GM23248 (cell line): ENCODE results near the gene SLX4IP. TPM values are rescaled to one million over a fixed set of nuclear protein-coding genes. Genes with fewer than 3 reads are reported as not detected.

Experiments
- DNase-seq: peaks from one replicate; pipeline ENCODE4 v3.0.0-alpha.2; 2015
- H2AFZ ChIP-seq: fragments of 200-600 bp; sonication (generic); 2 replicates; pipeline ENCODE4 v1.6.1; 2016; ENCODE audit warnings: antibody characterized with exemption
- H3F3A ChIP-seq: fragments of 200-600 bp; sonication (generic); 2 replicates; pipeline ENCODE4 v1.6.1; 2016; ENCODE audit warnings: mild to moderate bottlenecking, antibody characterized with exemption, mixed run types; ENCODE audit not compliant: insufficient read depth
- H3K27ac ChIP-seq: fragments of 200-600 bp; sonication (generic); 2 replicates; pipeline ENCODE4 v1.5.1; 2016; ENCODE audit warnings: mild to moderate bottlenecking
- H3K27me3 ChIP-seq: fragments of 200-600 bp; sonication (generic); replicated peaks from 2 replicates; pipeline ENCODE4 v1.6.1; 2016; ENCODE audit warnings: mild to moderate bottlenecking; ENCODE audit not compliant: insufficient read depth
- H3K36me3 ChIP-seq: fragments of 200-600 bp; sonication (generic); 2 replicates; pipeline ENCODE4 v1.6.1; 2016; ENCODE audit warnings: low read depth, mild to moderate bottlenecking
- H3K4me1 ChIP-seq: fragments of 200-600 bp; sonication (generic); 2 replicates; pipeline ENCODE4 v1.6.1; 2016; ENCODE audit warnings: mild to moderate bottlenecking; ENCODE audit not compliant: insufficient read depth
- H3K4me2 ChIP-seq: fragments of 200-600 bp; sonication (generic); one replicate; pipeline ENCODE4 v1.6.1; 2016; ENCODE audit warnings: mild to moderate bottlenecking; ENCODE audit not compliant: unreplicated experiment
- H3K4me3 ChIP-seq: fragments of 200-600 bp; sonication (generic); 2 replicates; pipeline ENCODE4 v1.5.1; 2016; ENCODE audit warnings: mild to moderate bottlenecking
- H3K79me2 ChIP-seq: fragments of 200-600 bp; sonication (generic); 2 replicates; pipeline ENCODE4 v1.6.1; 2016; ENCODE audit warnings: mild to moderate bottlenecking; ENCODE audit not compliant: insufficient read depth
- H3K9ac ChIP-seq: fragments of 200-600 bp; sonication (generic); 2 replicates; pipeline ENCODE4 v1.6.1; 2016; ENCODE audit warnings: mild to moderate bottlenecking
- H3K9me2 ChIP-seq: fragments of 200-600 bp; sonication (generic); 2 replicates; pipeline ENCODE4 v1.6.1; 2016; ENCODE audit warnings: mixed run types, mild to moderate bottlenecking, moderate library complexity; ENCODE audit not compliant: insufficient read depth
- H3K9me3 ChIP-seq: fragments of 200-600 bp; sonication (generic); one replicate; pipeline ENCODE4 v1.6.1; 2017; ENCODE audit warnings: low read depth
- H4K20me1 ChIP-seq: fragments of 200-600 bp; sonication (generic); 2 replicates; pipeline ENCODE4 v1.6.0; 2016; ENCODE audit not compliant: insufficient read depth
- EZH2 ChIP-seq: fragments of 200-600 bp; sonication (generic); IDR thresholded peaks from 2 replicates; pipeline ENCODE4 v1.6.1; 2018; ENCODE audit warnings: antibody characterized with exemption, mild to moderate bottlenecking; ENCODE audit not compliant: insufficient read depth, poor library complexity, severe bottlenecking
- EZH2phosphoT487 ChIP-seq: fragments of 200-600 bp; sonication (generic); IDR thresholded peaks from 2 replicates; pipeline ENCODE4 v1.6.1; 2018; ENCODE audit warnings: antibody characterized with exemption, moderate library complexity, mild to moderate bottlenecking, low read depth; ENCODE audit not compliant: insufficient read depth
- WGBS, 2 experiments: methylation state at CpG; one replicate each; pipeline ENCODE4 v1.1.6; 2015 to 2017; ENCODE audit warnings: low lambda C conversion rate in 2 of 2, low coverage in 1 of 2; ENCODE audit errors: missing lambda C conversion rate in 2 of 2; 5-methylcytosine and 5-hydroxymethylcytosine counted together
- in situ Hi-C: fragments of 300-500 bp; cut with MboI; formaldehyde crosslinking; loops from 2 replicates; pipeline ENCODE4 v1.15.0; 2020
- polyA plus RNA-seq: library from polyadenylated mRNA; unstranded; fragments of >200 nt; fragmentation: Nextera tagmentation; extraction: Ambion mirVana; gene quantifications from 2 replicates; pipeline ENCODE4 v1.2.1, GENCODE V29; 2016
- total RNA-seq: library from RNA; depleted of rRNA; stranded (reverse); fragments of >200 nt; shearing (Covaris generic); gene quantifications from 2 replicates; pipeline ENCODE4 v1.2.3, GENCODE V29; 2014

Gene SLX4IP
- total and polyA plus RNA-seq, 2 experiments from 2014 or later, result 3.7 to 3.9 TPM

- WGBS, 2 experiments, result 48 to 56% methylated on average over 1 of the region's 1 CpG
- Histone ChIP-seq H3K27ac (no peak overlapping the region), H3K9me3 (no peaks in the 10 kb centered on the region), H3K79me2 (no peaks in the 10 kb centered on the region), H3K4me1 (peaks cover 9% of the 10 kb centered on the region; the same call in 1 of the 2 replicates), H2AFZ (no peak overlapping the region), H3K4me2 (no peak overlapping the region), H3K9ac (no peak overlapping the region), H3K9me2 (no peaks in the 10 kb centered on the region), H3F3A (peaks cover 23% of the 10 kb centered on the region), H3K27me3 (no peaks in the 10 kb centered on the region), H3K36me3 (no peaks in the 10 kb centered on the region), H4K20me1 (no peaks in the 10 kb centered on the region), H3K4me3 (no peak overlapping the region)
- TF ChIP-seq EZH2phosphoT487, result no peak
- no peak for TF ChIP-seq EZH2
- in situ Hi-C loops, result no loop called here
- no peak for DNase-seq
Measured at GRCh38 chr20:10490706-10491105, 55.6 kb downstream of the SLX4IP start.

GRCh38 chr20:10492065-10492464 is 57.0 kb downstream of the SLX4IP start:
- Histone ChIP-seq H3K9me2 (no peaks in the 10 kb centered on the region), H3F3A (peaks cover 17% of the 10 kb centered on the region), H2AFZ (no peak overlapping the region), H3K4me3 (no peak overlapping the region), H4K20me1 (no peaks in the 10 kb centered on the region), H3K27ac (no peak overlapping the region), H3K9me3 (no peaks in the 10 kb centered on the region), H3K79me2 (no peaks in the 10 kb centered on the region), H3K36me3 (no peaks in the 10 kb centered on the region), H3K9ac (no peak overlapping the region), H3K27me3 (no peaks in the 10 kb centered on the region), H3K4me1 (peaks cover 9% of the 10 kb centered on the region; the same call in 1 of the 2 replicates), H3K4me2 (no peak overlapping the region)
- 73 to 75% methylated on average over 2 of the region's 2 CpGs for WGBS, 2 experiments
- in situ Hi-C loops, result no loop called here
- TF ChIP-seq EZH2phosphoT487 (no peak), EZH2 (no peak)
- DNase-seq, result peak; percentile 51

- H4K20me1 ChIP-seq, result no peaks in the 10 kb centered on the region
- H3K4me1 ChIP-seq, result peaks cover 9% of the 10 kb centered on the region; the same call in 1 of the 2 replicates
- no peak for DNase-seq
- no peak overlapping the region for H3K4me3 ChIP-seq
- H3K9me3 ChIP-seq, result no peaks in the 10 kb centered on the region
- peaks cover 9% of the 10 kb centered on the region; the same call in 1 of the 2 replicates for H3F3A ChIP-seq
- TF ChIP-seq EZH2 (no peak), EZH2phosphoT487 (no peak)
- no peaks in the 10 kb centered on the region for H3K79me2 ChIP-seq
- no peak overlapping the region for H3K4me2 ChIP-seq
- H3K36me3 ChIP-seq, result no peaks in the 10 kb centered on the region
- H3K27ac ChIP-seq, result no peak overlapping the region
- in situ Hi-C loops, result no loop called here
- H2AFZ ChIP-seq, result no peak overlapping the region
- H3K9ac ChIP-seq, result no peak overlapping the region
- H3K9me2 ChIP-seq, result no peaks in the 10 kb centered on the region
- no peaks in the 10 kb centered on the region for H3K27me3 ChIP-seq
- WGBS, 2 experiments, result 96 to 100% methylated on average over 2 of the region's 2 CpGs
Measured at GRCh38 chr20:10492844-10493243, 57.7 kb downstream of the SLX4IP start.

GRCh38 chr20:10495173-10495572 is 60.1 kb downstream of the SLX4IP start:
- TF ChIP-seq EZH2phosphoT487, result no peak
- no peak for TF ChIP-seq EZH2
- Histone ChIP-seq H3K9me2 (no peaks in the 10 kb centered on the region), H3K27me3 (no peaks in the 10 kb centered on the region), H3K4me1 (peaks cover 9% of the 10 kb centered on the region; the same call in 1 of the 2 replicates), H3F3A (0 out of 2 replicates have a peak, but pooled peaks cover 6% of the 10 kb centered on the region), H3K36me3 (no peaks in the 10 kb centered on the region), H3K9me3 (no peaks in the 10 kb centered on the region), H3K27ac (no peak overlapping the region), H3K9ac (no peak overlapping the region), H3K79me2 (no peaks in the 10 kb centered on the region; the same call in 1 of the 2 replicates), H3K4me3 (no peak overlapping the region), H2AFZ (no peak overlapping the region), H4K20me1 (no peaks in the 10 kb centered on the region), H3K4me2 (no peak overlapping the region)
- in situ Hi-C loops, result no loop called here
- no peak for DNase-seq
- WGBS, 2 experiments, result 93 to 95% methylated on average over 2 of the region's 2 CpGs

GRCh38 chr20:10496465-10496864 is 61.4 kb downstream of the SLX4IP start:
- H2AFZ ChIP-seq, result no peak overlapping the region
- H3K4me1 ChIP-seq, result peaks cover 9% of the 10 kb centered on the region; the same call in 1 of the 2 replicates
- H3K27me3 ChIP-seq, result no peaks in the 10 kb centered on the region
- no peak overlapping the region for H3K27ac ChIP-seq
- H3K9ac ChIP-seq, result no peak overlapping the region
- 0 out of 2 replicates have a peak, but pooled peaks cover 6% of the 10 kb centered on the region for H3F3A ChIP-seq
- WGBS, 2 experiments, result 98% methylated on average over 2 of the region's 2 CpGs
- no peaks in the 10 kb centered on the region for H3K9me3 ChIP-seq
- no peaks in the 10 kb centered on the region; the same call in 1 of the 2 replicates for H3K79me2 ChIP-seq
- TF ChIP-seq EZH2phosphoT487 (no peak), EZH2 (no peak)
- H3K4me3 ChIP-seq, result no peak overlapping the region
- H3K4me2 ChIP-seq, result no peak overlapping the region
- no peaks in the 10 kb centered on the region for H3K9me2 ChIP-seq
- DNase-seq, result no peak
- H3K36me3 ChIP-seq, result no peaks in the 10 kb centered on the region
- in situ Hi-C loops, result no loop called here
- H4K20me1 ChIP-seq, result no peaks in the 10 kb centered on the region
